ENCODE data around the gene OCIAD2.

- no peak for TF ChIP-seq CTCF (conservative IDR thresholded peaks at IDR 0.05)
- TF ChIP-seq EZH2 (IDR thresholded peaks at IDR 0.05; ENCODE audit: low read depth): no peak
These were observed 5.4 kb downstream of the OCIAD2 start for GRCh38 chr4:48901196-48901595.

Data from PC-9 (cell line).